H9 (cell line): Measurements from ENCODE around the gene KAT6B. TPM values are rescaled to one million over a fixed set of nuclear protein-coding genes. Genes with fewer than 3 reads are reported as not detected.

Experiments used
- DNase-seq: peaks from one replicate; pipeline ENCODE4 v3.0.0-alpha.2; 2017
- H2AFZ ChIP-seq: one replicate; pipeline ENCODE4 v1.6.1; 2013; ENCODE audit warnings: mild to moderate bottlenecking, low read length, control low read depth, moderate library complexity
- H2AK5ac ChIP-seq: 2 replicates; pipeline ENCODE4 v1.6.1; 2013; ENCODE audit warnings: low read length, control low read depth, mixed read lengths; ENCODE audit not compliant: insufficient read length
- H2BK120ac ChIP-seq: one replicate; pipeline ENCODE4 v1.6.1; 2013; ENCODE audit warnings: low read depth, mild to moderate bottlenecking, low read length, control low read depth, inconsistent platforms; ENCODE audit not compliant: poor library complexity, severe bottlenecking
- H2BK12ac ChIP-seq: 2 replicates; pipeline ENCODE4 v1.6.1; 2013; ENCODE audit warnings: low read length, control low read depth, mixed read lengths, low read depth; ENCODE audit not compliant: insufficient read length
- H2BK15ac ChIP-seq: 2 replicates; pipeline ENCODE4 v1.6.1; 2013; ENCODE audit warnings: low read depth, low read length, control low read depth
- H2BK20ac ChIP-seq: one replicate; pipeline ENCODE4 v1.6.1; 2013; ENCODE audit warnings: low read depth, mild to moderate bottlenecking, low read length, control low read depth, inconsistent platforms; ENCODE audit not compliant: poor library complexity, severe bottlenecking
- H2BK5ac ChIP-seq: 2 replicates; pipeline ENCODE4 v1.6.1; 2013; ENCODE audit warnings: low read length, control low read depth, mixed read lengths; ENCODE audit not compliant: insufficient read length
- H3K14ac ChIP-seq: 2 replicates; pipeline ENCODE4 v1.6.1; 2013; ENCODE audit warnings: low read length, control low read depth; ENCODE audit not compliant: insufficient read depth
- H3K18ac ChIP-seq: 2 replicates; pipeline ENCODE4 v1.6.1; 2013; ENCODE audit warnings: low read depth, mild to moderate bottlenecking, mixed read lengths, low read length, control low read depth; ENCODE audit not compliant: insufficient read length
- H3K23ac ChIP-seq: 2 replicates; pipeline ENCODE4 v1.6.1; 2013; ENCODE audit warnings: low read length, control low read depth, mixed read lengths, low read depth; ENCODE audit not compliant: insufficient read length
- H3K23me2 ChIP-seq: 2 replicates; pipeline ENCODE4 v1.6.1; 2013; ENCODE audit warnings: low read depth, mild to moderate bottlenecking, mixed read lengths, low read length, control low read depth; ENCODE audit not compliant: insufficient read length, poor library complexity, severe bottlenecking
- H3K27ac ChIP-seq: 2 replicates; pipeline ENCODE4 v1.5.1; 2013; ENCODE audit warnings: low read length, control low read depth, mixed read lengths, low read depth; ENCODE audit not compliant: insufficient read length
- H3K27me3 ChIP-seq: 2 replicates; pipeline ENCODE4 v1.6.1; 2013; ENCODE audit warnings: low read length, control low read depth, inconsistent platforms; ENCODE audit not compliant: insufficient read depth
- H3K4ac ChIP-seq: 2 replicates; pipeline ENCODE4 v1.6.1; 2013; ENCODE audit warnings: low read depth, mild to moderate bottlenecking, control low read depth, inconsistent platforms, low read length, moderate library complexity
- H3K4me1 ChIP-seq: 2 replicates; pipeline ENCODE4 v1.6.1; 2013; ENCODE audit warnings: low read length, control low read depth, inconsistent platforms; ENCODE audit not compliant: insufficient read depth
- H3K4me2 ChIP-seq: 2 replicates; pipeline ENCODE4 v1.6.1; 2013; ENCODE audit warnings: low read length, control low read depth, mixed read lengths; ENCODE audit not compliant: insufficient read length, insufficient read depth
- H3K56ac ChIP-seq: 2 replicates; pipeline ENCODE4 v1.6.1; 2013; ENCODE audit warnings: low read depth, mild to moderate bottlenecking, mixed read lengths, low read length, control low read depth; ENCODE audit not compliant: insufficient read length
- H3K79me1 ChIP-seq: 2 replicates; pipeline ENCODE4 v1.6.1; 2013; ENCODE audit warnings: low read depth, mild to moderate bottlenecking, moderate library complexity, low read length, control low read depth, inconsistent platforms; ENCODE audit not compliant: insufficient read depth, poor library complexity, severe bottlenecking
- H3K79me2 ChIP-seq: 2 replicates; pipeline ENCODE4 v1.6.1; 2013; ENCODE audit warnings: low read length, control low read depth, inconsistent platforms; ENCODE audit not compliant: insufficient read depth
- H3K9ac ChIP-seq: 2 replicates; pipeline ENCODE4 v1.6.1; 2013; ENCODE audit warnings: low read length, control low read depth, mixed read lengths; ENCODE audit not compliant: insufficient read length; ENCODE audit errors: extremely low read depth
- H3K9me3 ChIP-seq: one replicate; pipeline ENCODE4 v1.6.1; 2013; ENCODE audit warnings: low read depth, low read length, inconsistent platforms; ENCODE audit not compliant: control insufficient read depth
- H3T11ph ChIP-seq: one replicate; pipeline ENCODE4 v1.6.1; 2013; ENCODE audit warnings: mild to moderate bottlenecking, low read length, control low read depth, inconsistent platforms
- H4K20me1 ChIP-seq: one replicate; pipeline ENCODE4 v1.6.1; 2013; ENCODE audit not compliant: control insufficient read depth, insufficient read length, insufficient read depth
- H4K5ac ChIP-seq: 2 replicates; pipeline ENCODE4 v1.6.1; 2013; ENCODE audit warnings: low read depth, mild to moderate bottlenecking, mixed read lengths, low read length, control low read depth; ENCODE audit not compliant: insufficient read length
- H4K8ac ChIP-seq: replicated peaks from 2 replicates; pipeline ENCODE4 v1.6.1; 2013; ENCODE audit warnings: low read length, control low read depth, mixed read lengths, low read depth; ENCODE audit not compliant: insufficient read length
- H4K91ac ChIP-seq: 2 replicates; pipeline ENCODE4 v1.6.1; 2013; ENCODE audit warnings: low read depth, mild to moderate bottlenecking, moderate library complexity, mixed read lengths, low read length, control low read depth; ENCODE audit not compliant: insufficient read length
- H3K27ac Mint-ChIP-seq, 3 experiments: 2 replicates in 2 of 3; 3 replicates in 1 of 3; pipeline ENCODE4 v1.8.0; 2020 to 2021; ENCODE audit warnings: mixed read lengths in 3 of 3, mild to moderate bottlenecking in 1 of 3, moderate library complexity in 1 of 3
- H3K27me3 Mint-ChIP-seq: 2 replicates; pipeline ENCODE4 v1.8.0; 2021; ENCODE audit warnings: low read depth, mild to moderate bottlenecking, moderate library complexity, mixed read lengths
- H3K36me3 Mint-ChIP-seq, 3 experiments: 2 replicates in 2 of 3; 3 replicates in 1 of 3; pipeline ENCODE4 v1.8.0; 2020 to 2021; ENCODE audit warnings: low read depth in 3 of 3, mixed read lengths in 3 of 3; ENCODE audit not compliant: insufficient read depth in 1 of 3
- H3K4me1 Mint-ChIP-seq, 2 experiments: 2 replicates each; pipeline ENCODE4 v1.8.0; 2020; ENCODE audit warnings: mixed read lengths in 2 of 2
- H3K4me3 Mint-ChIP-seq, 2 experiments: 2 replicates in 1 of 2; 3 replicates in 1 of 2; pipeline ENCODE4 v1.8.0; 2020 to 2021; ENCODE audit warnings: mild to moderate bottlenecking in 2 of 2, mixed read lengths in 2 of 2, moderate library complexity in 1 of 2
- H3K9me3 Mint-ChIP-seq, 2 experiments: 2 replicates in 1 of 2; 3 replicates in 1 of 2; pipeline ENCODE4 v1.8.0; 2020; ENCODE audit warnings: mild to moderate bottlenecking in 2 of 2, mixed read lengths in 2 of 2, moderate library complexity in 1 of 2
- WGBS: extraction: QIAGEN DNeasy Blood & Tissue Kit; methylation state at CpG from one replicate; pipeline ENCODE4 v1.1.7; 2013; ENCODE audit warnings: missing lambda C conversion rate, low lambda C conversion rate, mixed read lengths; ENCODE audit not compliant: insufficient read length; ENCODE audit errors: extremely low coverage; 5-methylcytosine and 5-hydroxymethylcytosine counted together
- total RNA-seq: library from RNA; stranded (reverse); gene quantifications from 2 replicates; pipeline ENCODE4 v1.2.1, GENCODE V29; 2021
- TF ChIP-seq, protein P1 (sequence below): fragments of 200-600 bp; sonication (generic); conservative IDR thresholded peaks from 3 replicates; pipeline ENCODE4 v1.8.0; 2021; ENCODE audit warnings: antibody characterized with exemption, mild to moderate bottlenecking

The KAT6B gene
- total RNA-seq, 1 experiment from 2014 or later, result 34.2 TPM

DNA sequence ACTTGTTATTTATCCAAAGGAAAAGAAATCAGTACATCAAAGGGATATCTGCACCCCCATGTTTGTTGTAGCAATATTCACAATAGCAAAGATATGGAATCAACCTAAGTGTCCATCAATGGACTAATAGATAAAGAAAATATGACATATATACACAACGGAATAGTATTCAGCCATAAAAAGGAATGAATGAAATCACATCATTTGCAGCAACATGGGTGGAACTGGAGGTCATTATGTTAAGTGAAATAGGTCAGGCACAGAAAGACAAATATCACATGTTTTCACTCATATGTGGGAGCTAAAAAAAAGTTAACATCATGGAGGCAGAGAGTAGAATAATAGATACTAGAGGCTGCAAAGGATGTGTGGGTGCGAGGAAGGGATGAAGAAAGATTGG lies 25.0 kb upstream of the KAT6B start:
- H3K27ac ChIP-seq, result no peak overlapping the region
- H3K9ac ChIP-seq, result no peak overlapping the region
- Mint-ChIP-seq H3K36me3 (no peaks in the 10 kb centered on the region; a peak in 1 of 7 replicates), H3K27me3 (no peaks in the 10 kb centered on the region), H3K4me3 (no peak overlapping the region), H3K9me3 (no peaks in the 10 kb centered on the region), H3K4me1 (peaks cover 3 to 6% of the 10 kb centered on the region in 2 experiments; a peak in 3 of 4 replicates), H3K27ac (no peak overlapping the region)
- no peak for DNase-seq
- no peaks in the 10 kb centered on the region for H3K4me1 ChIP-seq
- H3K79me1 ChIP-seq, result no peaks in the 10 kb centered on the region
- no peak overlapping the region for H3K14ac ChIP-seq
- no peak overlapping the region for H3K18ac ChIP-seq
- H3K9me3 ChIP-seq, result no peaks in the 10 kb centered on the region
- no peak overlapping the region for H3K23ac ChIP-seq
- TF ChIP-seq, protein P1, sequence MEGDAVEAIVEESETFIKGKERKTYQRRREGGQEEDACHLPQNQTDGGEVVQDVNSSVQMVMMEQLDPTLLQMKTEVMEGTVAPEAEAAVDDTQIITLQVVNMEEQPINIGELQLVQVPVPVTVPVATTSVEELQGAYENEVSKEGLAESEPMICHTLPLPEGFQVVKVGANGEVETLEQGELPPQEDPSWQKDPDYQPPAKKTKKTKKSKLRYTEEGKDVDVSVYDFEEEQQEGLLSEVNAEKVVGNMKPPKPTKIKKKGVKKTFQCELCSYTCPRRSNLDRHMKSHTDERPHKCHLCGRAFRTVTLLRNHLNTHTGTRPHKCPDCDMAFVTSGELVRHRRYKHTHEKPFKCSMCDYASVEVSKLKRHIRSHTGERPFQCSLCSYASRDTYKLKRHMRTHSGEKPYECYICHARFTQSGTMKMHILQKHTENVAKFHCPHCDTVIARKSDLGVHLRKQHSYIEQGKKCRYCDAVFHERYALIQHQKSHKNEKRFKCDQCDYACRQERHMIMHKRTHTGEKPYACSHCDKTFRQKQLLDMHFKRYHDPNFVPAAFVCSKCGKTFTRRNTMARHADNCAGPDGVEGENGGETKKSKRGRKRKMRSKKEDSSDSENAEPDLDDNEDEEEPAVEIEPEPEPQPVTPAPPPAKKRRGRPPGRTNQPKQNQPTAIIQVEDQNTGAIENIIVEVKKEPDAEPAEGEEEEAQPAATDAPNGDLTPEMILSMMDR, result no peak
- H3K79me2 ChIP-seq, result no peaks in the 10 kb centered on the region
- no peak overlapping the region for H2AFZ ChIP-seq
- no CpG with 5 or more reads among the region's 2 CpGs for WGBS
- H2BK5ac ChIP-seq, result no peak overlapping the region
- no peaks in the 10 kb centered on the region for H3K23me2 ChIP-seq
- H2AK5ac ChIP-seq, result no peak overlapping the region
- no peak overlapping the region for H3K4ac ChIP-seq
- peaks cover 2% of the 10 kb centered on the region for H4K20me1 ChIP-seq
- H3K27me3 ChIP-seq, result no peaks in the 10 kb centered on the region
- no peak overlapping the region for H3K4me2 ChIP-seq
- no peak overlapping the region for H2BK120ac ChIP-seq
- H4K91ac ChIP-seq, result no peak overlapping the region
- H2BK12ac ChIP-seq, result no peak overlapping the region
- no peak overlapping the region for H4K5ac ChIP-seq
- H4K8ac ChIP-seq, result no peak overlapping the region
- H3K56ac ChIP-seq, result no peak overlapping the region
- H2BK20ac ChIP-seq, result no peak overlapping the region
- no peak overlapping the region for H3T11ph ChIP-seq
- H2BK15ac ChIP-seq, result no peak overlapping the region
